Hematopoietic multipotent progenitor cell (in vitro differentiated cells): ENCODE data around the gene ADM. TPM values are rescaled to one million over a fixed set of nuclear protein-coding genes. Genes with fewer than 3 reads are reported as not detected.
"Not testable (repeated sequence)": the region's sequence is repeated elsewhere in the genome, so short reads cannot be mapped to it uniquely, and the experiment has no call there.

Experiments
- DNase-seq, 3 donors: peaks; one replicate each; pipeline ENCODE4 v3.0.0-alpha.2; 2011 to 2015; ENCODE audit warnings: low read depth in 2 of 3, low spot score in 2 of 3
- total RNA-seq: library from RNA; depleted of rRNA; stranded (reverse); fragments of >200 nt; gene quantifications from one replicate; pipeline ENCODE4 v1.2.3, GENCODE V29; 2012

Gene ADM, protein sequence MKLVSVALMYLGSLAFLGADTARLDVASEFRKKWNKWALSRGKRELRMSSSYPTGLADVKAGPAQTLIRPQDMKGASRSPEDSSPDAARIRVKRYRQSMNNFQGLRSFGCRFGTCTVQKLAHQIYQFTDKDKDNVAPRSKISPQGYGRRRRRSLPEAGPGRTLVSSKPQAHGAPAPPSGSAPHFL
- 3.2 TPM for total RNA-seq

DNA sequence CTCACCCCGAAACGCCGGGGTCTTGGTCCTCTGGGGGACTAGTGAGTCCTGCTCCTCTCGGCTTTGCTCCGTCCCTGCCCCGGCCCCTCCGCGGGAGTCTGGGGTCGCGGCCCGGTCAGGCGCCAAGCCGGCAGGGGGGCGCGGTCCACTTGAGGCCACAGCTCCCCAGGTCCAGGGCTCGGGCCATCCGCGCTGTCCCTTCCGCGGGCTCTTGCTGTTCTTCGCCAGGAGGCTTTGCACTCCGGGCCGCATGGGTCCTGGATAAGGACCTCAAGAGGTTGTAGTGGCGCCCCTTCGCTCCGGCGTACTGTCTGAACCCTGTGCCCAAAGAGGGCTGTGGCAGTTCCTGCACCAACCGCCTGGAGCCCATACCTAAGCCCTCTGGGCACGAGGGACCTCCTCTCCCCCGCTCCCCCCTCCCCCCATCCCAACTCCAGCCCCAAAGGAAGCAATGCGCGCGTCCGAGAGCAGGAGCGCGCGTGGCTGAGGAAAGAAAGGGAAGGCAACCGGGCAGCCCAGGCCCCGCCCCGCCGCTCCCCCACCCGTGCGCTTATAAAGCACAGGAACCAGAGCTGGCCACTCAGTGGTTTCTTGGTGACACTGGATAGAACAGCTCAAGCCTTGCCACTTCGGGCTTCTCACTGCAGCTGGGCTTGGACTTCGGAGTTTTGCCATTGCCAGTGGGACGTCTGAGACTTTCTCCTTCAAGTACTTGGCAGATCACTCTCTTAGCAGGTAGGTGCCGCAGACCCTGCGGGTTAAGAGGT is at the start of gene ADM:
ADM (plus strand) TSS at position 579 of the 767 bp plus-strand sequence. CDS start 628 bp downstream, outside the sequence.
- DNase-seq = peak in 2 of 3 donors; percentile 54 to 62

DNA sequence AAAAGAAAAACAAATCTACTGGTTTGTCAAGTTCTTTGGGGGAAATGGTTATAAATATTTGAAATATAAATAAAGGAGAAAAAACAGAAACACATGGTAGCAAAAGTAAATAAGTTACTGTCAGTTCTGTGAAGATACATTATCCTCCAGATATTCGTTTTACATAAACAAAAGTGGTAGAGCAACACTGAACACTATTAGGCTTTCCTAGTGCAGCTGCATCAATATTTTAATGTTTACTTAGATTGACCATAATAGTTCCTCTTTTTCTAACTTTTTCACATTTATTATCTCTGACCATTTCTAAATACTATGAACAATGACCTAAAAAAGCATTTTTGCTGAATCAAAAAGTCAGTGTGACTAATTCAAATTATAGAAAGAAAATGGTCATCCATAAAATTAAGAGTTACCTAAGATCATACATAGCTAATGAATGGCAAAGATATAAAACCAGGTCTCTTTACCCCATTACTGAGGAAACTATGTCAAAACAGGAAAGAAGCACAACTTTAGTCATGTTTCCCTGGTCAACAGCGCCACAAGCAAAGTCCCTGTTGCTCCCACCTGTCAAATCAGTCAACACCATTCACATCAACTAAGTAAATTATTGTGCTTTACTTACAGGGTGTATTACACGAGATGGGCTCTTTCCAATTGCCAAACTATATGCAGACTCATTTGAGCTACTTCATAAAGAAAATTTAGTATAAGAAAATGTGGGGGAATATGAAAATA is 49.3 kb upstream of the ADM start:
- DNase-seq = peak in 1 of 3 donors; percentile 17

DNA sequence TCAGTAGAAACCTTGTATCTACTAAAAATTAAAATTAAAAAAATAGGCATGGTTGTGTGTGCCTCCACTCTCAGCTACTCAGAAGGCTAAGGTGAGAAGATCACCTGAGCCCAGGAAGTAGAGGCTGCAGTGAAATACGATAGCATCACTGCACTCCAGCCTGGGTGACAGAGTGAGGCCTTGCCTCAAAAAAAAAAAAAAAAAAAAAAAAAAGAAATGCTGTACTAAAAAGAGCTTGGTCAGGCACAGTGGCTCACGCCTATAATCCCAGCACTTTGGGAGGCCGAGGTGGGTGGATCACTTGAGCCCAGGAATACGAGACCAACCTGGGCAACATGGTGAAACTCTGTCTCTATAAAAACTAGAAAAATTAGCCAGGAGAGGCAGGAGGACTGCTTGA is 47.4 kb upstream of the ADM start:
- no peak for DNase-seq

DNA sequence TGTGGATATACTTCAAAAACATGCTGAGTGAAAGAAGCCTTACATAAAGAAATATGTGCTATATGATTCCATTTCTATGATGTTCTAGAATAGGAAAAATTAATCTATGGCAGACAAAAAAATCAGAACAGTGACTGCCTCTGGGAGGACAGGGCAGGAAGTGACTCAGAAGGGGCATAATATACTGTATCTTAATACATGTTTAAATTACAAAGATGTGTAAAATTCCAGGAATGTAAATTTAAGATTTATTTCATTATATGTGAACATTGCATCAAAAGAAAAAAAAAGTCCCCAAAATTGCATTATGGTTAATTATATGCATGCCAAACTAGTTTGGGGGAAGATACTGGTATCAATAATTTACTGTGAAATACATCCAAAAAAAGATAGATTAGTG is 43.1 kb upstream of the ADM start:
- no peak for DNase-seq

DNA sequence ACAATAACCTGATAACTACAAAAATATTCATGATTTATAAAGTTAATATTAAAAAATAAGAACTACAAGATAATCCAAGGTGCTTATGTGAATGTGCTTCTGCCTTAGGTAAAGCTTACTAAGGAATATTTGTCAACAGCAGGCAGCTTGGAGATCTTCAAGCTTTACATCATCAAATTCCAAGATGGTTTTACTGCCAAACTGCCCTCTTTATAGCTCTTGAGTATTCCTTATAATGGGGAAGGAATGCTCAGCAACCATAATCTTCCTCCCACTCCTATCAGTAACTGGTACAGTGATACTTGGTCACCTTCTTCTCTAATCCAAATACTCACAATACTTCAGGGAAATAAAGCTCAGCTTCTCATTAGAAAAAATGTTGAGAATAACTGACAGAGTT is 40.9 kb upstream of the ADM start:
- no peak for DNase-seq

DNA sequence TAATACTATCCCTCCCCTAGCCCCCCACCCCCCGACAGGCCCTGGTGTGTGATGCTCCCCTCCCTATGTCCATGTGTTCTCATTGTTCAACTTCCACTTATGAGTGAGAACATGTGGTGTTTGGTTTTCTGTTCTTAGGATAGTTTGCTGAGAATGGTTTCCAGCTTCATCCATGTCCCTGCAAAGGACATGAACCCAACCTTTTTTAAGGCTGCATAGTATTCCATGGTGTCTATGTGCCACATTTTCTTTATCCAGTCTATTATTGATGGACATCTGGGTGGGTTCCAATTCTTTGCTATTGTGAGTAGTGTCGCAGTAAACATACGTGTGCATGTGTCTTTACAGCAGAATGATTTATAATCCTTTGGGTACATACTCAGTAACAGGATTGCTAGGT is 40.2 kb upstream of the ADM start:
- DNase-seq = not testable (repeated sequence)

DNA sequence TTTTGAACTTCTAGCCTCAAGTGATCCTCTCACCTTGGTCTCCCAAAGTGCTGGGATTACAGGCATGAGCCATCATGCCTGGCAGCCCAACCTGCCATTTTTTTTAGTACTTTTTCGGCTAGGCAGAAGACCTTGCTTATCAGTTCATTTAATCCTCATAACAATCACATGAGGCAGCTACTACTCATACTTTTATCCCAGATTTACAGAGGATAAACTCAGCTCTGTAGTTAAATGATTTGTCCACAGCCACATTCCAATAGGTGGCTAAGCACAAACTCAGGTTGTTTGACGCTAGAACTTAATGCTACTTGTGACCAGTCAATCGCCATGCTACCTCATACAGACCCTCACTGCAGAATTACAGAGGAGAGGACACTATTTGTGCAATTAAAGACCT is 38.9 kb upstream of the ADM start:
- DNase-seq = no peak

DNA sequence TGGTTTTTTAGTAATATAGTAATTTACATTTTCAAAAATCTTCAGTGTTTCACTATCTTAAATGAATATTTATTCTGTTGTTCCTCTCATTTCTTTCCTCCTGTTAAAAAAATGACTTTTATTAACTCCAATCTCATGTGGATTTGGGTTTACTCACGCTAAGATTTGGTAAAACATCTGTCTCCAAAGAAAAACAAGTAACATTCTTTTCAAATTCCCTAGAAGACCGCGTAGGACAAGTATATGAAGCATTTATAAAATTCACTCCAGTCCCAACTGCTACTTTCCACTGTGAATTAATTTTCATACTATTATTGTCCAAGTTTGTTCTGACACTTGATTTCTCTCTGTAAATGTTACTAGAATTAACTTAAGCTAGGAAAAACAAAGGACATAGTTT is 37.1 kb upstream of the ADM start:
- DNase-seq = no peak

DNA sequence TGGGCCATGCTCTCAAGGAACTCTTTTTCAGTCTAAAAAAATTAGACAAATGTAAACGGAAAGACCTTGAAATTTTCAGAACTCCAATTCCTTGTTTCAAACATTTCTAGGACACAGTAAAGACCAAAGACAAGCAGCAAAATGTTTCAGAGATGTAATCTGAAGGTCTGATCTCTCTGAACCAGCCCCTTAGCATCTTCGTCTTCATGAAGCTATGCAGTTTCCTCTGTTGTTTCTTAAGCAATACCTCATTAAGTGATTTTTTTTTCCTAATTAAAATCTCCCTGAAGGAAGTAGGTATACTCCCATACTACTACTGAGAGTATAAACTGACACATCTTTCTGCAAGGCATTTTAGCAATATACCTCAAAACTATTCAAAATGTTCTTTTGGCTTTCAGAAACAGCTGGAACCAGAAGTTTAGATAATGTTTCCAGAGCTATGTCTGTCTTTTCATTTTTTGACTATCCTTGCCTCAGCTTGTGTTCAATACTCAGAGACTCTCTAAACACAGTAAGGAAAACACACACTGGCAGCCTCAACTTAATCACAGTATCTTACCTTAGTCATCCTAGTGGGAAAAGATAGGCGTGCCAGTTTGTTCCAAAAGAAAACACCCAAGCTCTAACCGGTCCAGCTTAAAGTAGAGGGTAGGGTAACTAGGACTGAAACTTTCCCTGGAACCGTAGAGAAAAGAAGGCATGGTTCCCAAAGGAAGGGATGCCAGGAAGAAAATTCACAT is 36.0 kb upstream of the ADM start:
- DNase-seq = no peak

DNA sequence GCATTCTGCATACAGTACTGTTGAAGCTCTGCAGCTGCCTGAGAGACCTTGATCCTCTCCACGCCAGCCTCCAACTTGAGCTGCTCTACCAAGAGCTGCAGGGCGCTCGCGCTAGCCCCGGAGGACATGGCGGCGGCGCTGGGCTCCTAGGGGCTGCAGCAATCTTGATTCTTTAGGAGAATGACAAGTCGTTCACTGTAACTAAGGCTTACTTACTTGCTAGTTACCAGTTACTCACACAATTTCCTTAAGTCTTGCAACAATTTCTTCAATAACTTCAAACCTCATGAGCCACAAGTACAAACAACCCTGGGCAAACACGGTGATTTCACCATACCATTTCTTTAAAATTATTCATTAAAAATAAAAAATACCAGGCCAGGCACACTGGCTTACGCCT is 32.7 kb upstream of the ADM start:
- DNase-seq = no peak

DNA sequence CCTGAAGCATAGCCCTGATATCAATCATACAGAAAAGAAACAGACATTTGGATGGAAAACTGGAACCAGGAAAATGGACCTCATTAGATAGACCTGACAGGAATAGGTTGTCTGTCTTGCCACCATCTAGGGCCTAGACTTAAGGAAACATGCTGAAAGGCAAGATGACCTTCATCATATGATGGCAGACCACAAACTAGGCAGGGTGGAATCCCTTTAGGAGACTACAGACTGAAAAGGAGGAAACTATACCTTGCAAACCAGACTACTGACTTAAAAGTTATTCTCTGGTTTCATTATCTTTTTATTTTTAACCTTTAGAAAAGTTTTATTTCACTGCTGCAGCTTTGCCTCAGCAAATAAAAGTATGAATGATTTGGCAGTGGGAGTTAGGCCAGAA is 31.1 kb upstream of the ADM start:
- DNase-seq = no peak

DNA sequence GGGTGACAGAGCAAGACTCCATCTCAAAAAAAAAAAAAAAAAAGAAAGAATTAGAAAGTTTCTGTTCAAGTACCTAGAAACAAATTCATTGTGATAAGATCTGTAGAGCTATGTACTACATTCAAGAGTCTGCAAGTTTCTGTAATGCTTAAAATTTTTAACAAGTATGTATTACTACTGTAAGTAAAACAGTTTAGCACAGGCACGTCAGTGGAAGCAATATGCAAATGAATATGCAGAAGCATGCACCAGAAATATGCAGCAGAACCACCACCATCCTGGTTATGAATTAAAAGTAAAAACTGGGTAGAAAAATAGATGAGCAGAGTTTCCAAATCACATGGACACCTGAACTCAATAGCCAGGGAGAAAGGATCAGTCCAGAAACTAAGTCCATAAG is 30.1 kb upstream of the ADM start:
- DNase-seq = no peak

DNA sequence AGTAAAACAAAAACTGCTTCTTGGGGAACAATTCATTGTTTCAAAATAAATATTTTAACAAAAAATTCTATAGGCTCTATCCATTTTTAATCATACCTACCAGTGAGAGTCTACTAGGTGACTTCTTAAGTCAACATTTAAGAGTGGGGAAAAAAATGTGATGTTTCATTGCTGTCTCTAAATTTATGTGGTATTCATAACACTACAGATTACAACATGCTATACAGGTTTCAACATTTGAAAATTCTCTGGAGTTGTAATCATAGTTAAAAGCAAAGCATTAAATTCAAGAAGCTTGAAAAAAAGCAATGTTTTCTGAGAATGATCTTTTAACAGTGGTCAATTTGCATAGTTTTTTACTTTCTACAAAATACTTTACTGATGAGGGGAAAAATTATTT is 29.2 kb upstream of the ADM start:
- no peak for DNase-seq

DNA sequence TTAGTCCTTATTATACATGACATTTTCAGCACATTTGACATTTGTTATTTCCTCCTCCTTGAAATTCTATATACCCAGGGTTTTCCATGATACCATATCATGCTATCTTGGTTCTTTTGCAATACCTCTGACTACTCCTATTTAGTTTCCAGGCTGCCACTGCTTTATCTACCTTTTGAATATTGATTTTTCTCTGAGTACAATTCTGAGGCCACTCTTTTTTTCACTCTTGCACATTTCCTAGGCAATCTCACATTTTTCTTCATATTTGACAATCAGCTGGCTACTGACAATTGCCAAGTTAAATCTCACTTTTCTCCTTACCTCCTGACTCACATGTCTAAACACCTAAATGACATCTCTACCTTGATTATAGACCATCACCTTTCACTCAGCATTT is 22.8 kb upstream of the ADM start:
- no peak for DNase-seq

DNA sequence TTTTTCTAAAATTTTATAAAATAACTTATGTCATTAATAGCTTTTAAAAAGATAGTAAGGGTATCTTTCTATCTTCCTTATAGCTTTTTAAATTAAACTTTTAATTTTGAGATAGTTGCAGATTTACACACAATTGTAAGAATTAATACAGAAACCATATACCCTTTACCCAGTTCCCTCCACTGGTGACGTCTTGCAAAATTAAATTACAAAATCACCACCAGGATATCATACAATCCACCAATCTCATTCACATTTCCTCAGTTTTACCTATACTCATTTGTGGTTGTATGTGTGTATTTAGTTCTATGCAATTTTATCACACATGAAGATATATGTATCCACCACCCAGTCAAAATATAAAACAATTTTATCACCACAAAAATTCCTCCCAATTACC is 20.9 kb upstream of the ADM start:
- no peak for DNase-seq

DNA sequence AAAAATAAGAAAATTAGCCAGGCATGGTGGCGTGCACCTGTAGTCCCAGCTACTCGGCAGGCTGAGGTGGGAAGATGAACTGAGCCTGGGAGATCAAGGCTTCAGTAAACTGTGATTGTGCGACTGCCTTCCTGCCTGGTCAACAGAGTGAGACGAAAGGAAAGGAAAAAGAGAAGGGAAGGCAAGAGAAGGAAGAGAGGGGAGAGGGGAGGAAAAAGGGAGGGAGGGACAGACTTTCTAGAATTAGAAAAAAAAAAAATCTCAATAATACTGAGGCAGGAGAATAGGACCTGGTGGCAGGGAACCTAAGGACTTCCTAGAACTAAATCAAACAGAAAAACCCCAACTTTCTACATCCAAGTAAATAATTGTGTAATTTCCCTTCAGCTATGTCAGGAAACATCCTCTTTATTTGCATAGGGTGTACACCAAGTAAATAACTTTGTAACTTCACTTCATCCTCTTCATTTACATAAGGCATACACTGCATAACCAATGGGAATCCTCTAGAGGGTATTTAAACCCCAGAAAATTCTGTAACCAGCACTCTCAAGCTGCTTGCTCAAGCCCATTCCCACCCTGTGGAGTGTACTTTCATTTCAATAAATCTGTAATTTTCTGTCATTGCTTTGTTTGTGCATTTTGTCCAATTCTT is 19.6 kb upstream of the ADM start:
- no peak for DNase-seq

DNA sequence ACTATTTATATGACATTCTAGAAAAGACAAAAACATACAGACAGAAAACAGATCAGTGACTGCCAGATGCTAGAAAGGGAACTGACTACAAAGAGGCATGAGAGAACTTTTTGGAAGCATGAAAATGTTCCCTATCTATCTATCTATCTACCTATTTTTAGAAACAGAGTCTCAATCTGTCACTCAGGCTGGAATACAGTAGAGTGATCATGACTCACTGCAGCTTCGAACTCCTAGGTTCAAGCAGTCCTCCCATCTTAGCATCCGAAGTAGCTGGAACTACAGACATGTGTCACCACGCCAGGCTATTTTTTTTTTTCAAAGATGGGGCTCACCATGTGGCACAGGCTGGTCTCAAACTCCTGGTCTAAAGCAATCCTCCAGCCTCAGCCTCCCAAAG is 17.7 kb upstream of the ADM start:
- no peak for DNase-seq

DNA sequence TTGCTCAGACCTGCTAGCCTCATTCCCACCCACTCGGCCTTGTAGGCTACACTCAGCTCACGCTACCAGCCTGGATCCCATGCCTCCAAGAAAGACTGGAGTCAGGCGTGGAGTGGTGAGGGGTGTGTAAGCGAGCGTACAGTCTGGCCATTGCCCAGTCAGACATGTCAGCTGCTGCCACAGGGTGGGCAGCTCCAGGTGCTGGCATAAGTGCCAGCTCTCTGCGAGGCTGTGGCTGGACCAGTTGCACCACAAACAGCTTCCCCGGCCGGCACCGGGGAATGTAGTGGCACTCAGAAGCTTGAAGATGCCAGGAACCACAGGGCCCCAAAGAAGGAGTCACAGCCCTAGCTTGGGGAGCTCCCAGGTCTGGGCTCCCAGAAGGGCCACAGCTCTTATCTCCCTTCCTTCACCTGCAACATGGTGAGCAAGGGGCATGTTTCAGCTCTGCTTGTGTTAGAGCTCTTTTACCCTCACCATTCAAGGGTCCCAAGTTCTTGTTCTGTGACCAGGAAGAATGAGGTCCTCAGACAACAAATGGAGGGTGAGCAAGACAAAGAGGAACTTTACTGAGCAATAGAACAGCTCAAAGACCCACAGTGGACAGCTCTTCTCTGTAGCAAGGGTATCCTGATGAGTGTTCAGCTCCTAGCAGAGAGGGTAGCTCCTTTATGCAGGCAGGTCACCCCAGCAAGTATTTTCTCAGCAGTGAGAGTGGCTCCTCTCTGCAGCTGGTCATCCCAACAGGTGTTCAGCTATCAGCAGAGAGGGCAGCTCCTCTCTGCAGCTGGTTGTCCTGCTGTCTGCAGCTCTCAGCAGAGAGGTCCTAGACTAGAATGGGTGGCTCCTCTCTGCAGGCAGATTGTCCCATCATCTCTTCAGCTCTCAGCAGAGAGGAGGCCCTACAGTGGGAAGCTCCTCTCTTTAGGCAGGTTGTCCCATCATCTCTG is 16.8 kb upstream of the ADM start:
- peak in 1 of 3 donors; percentile 71 for DNase-seq

DNA sequence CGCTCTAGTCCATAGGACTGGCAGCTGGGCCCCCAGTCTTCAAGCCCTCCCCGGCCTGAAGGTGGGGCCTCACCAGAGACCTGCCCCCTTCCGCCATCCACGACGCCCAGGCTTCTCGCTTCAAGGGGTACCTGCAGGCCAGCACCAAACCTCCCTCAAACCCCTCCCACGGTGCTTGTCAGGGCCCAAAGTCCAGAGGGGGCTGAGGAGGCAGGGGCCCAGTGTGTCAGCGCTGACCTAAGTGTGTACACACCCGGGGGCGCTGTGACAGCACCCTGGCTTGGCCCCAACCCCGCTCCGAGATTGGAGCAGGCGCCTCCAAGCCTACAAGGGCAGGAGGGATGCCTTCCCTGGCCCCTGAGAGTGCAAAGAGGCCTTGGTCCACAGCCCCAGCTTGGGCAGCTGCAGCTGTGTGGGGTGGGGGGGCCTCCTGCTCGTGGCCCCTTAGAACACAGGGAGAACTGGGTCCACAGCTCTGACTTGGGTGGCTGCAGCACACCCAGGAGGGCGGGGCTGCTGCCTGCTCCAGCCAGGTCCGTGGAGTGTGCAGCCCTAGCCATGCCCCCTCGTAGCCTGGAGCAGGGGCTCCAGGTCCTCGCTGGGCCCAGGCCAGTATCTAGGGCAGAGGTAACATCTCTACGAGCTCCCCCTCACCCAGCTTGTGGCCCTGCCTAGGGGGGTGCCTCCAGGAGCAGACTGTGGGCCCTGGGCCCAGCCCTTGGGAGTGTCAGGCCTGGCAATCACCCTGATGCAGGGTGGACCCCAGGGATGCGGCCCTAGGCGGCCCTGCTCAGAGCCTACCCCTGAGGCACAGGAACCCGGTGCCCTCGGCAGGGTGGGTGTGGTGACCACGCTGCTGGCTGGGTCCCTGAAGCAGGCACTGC is 15.8 kb upstream of the ADM start:
- DNase-seq = no peak
